DMS114 treated with DMSO at 0.1 percent for 48 hours (cell line): Measurements from ENCODE around the gene RDH5.
"Not testable (repeated sequence)": the region's sequence is repeated elsewhere in the genome, so short reads cannot be mapped to it uniquely, and the experiment has no call there.

Experiments
- DNase-seq: peaks from one replicate; lab custom pipeline; 2025; ENCODE audit not compliant: unreplicated experiment; lab: John Stamatoyannopoulos, UW

The RDH5 gene

GRCh38 chr12:55744340-55745030, 24.3 kb downstream of the RDH5 start:
- DNase-seq: no peak

- DNase-seq: no peak
Measured at GRCh38 chr12:55745361-55746173, 25.4 kb downstream of the RDH5 start.

GRCh38 chr12:55746174-55746912, 26.1 kb downstream of the RDH5 start:
- DNase-seq: no peak

GRCh38 chr12:55746913-55747231, 26.7 kb downstream of the RDH5 start:
- DNase-seq: no peak

GRCh38 chr12:55748230-55748993, 28.2 kb downstream of the RDH5 start:
- no peak for DNase-seq

GRCh38 chr12:55755246-55755645, 35.1 kb downstream of the RDH5 start:
- no peak for DNase-seq

- DNase-seq: no peak
Measured at GRCh38 chr12:55757701-55758100, 37.5 kb downstream of the RDH5 start.

GRCh38 chr12:55758575-55758974, 38.4 kb downstream of the RDH5 start:
- DNase-seq: not testable (repeated sequence)

GRCh38 chr12:55760663-55761062, 40.5 kb downstream of the RDH5 start:
- no peak for DNase-seq

- no peak for DNase-seq
Measured at GRCh38 chr12:55762646-55763045, 42.5 kb downstream of the RDH5 start.

GRCh38 chr12:55765736-55766290, 45.6 kb downstream of the RDH5 start:
- DNase-seq: no peak

- no peak for DNase-seq
Measured at GRCh38 chr12:55767156-55767555, 47.0 kb downstream of the RDH5 start.

GRCh38 chr12:55771736-55772135, 51.5 kb downstream of the RDH5 start:
- no peak for DNase-seq
